GM19043 (cell line): ENCODE data around the gene MEGF10.

ENCODE experiments used
- ATAC-seq: cut with Tn5 transposase; IDR thresholded peaks from one replicate; pipeline ENCODE4 v1.9.1; 2021; ENCODE audit warnings: low read depth; ENCODE audit not compliant: unreplicated experiment

The MEGF10 gene

GRCh38 chr5:127508644-127509373, 218.2 kb downstream of the MEGF10 start:
- ATAC-seq: no peak
